ENCODE measurements around the gene ATP8A1.
"Not testable (repeated sequence)": the region's sequence is repeated elsewhere in the genome, so short reads cannot be mapped to it uniquely, and the experiment has no call there.

Gene ATP8A1

DNA sequence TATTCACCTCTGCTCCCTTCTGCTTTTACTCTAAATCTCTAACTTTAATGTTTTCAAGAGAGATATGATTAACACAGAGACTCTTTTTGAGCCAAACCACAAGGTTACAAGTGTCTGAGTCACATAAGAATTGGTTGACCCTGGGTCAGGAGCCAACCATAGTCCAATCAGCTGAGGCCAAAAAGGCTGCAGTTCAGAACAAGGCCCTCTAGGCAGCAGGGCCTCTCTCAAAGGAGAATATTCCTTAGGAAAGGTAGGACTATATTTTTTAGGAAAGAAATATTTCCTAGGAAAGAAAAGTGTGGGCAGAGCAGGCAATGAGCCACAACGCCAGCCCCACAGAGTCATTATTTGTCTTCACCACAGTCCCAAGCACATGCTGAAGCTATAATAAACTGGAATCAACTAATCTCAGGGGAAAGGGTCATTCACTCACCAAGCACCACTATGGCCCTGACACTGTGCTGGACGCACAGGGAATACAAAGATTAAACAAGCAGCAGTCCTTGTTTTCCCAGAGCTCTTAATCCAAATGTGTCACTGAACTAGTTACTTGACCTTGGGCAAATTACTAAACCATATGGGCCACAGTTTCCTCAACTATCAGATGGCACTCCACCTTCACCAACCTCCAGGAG is 2.2 kb downstream of the ATP8A1 start:
- H3K27ac ChIP-seq, result peak overlapping the region; percentile 98

DNA sequence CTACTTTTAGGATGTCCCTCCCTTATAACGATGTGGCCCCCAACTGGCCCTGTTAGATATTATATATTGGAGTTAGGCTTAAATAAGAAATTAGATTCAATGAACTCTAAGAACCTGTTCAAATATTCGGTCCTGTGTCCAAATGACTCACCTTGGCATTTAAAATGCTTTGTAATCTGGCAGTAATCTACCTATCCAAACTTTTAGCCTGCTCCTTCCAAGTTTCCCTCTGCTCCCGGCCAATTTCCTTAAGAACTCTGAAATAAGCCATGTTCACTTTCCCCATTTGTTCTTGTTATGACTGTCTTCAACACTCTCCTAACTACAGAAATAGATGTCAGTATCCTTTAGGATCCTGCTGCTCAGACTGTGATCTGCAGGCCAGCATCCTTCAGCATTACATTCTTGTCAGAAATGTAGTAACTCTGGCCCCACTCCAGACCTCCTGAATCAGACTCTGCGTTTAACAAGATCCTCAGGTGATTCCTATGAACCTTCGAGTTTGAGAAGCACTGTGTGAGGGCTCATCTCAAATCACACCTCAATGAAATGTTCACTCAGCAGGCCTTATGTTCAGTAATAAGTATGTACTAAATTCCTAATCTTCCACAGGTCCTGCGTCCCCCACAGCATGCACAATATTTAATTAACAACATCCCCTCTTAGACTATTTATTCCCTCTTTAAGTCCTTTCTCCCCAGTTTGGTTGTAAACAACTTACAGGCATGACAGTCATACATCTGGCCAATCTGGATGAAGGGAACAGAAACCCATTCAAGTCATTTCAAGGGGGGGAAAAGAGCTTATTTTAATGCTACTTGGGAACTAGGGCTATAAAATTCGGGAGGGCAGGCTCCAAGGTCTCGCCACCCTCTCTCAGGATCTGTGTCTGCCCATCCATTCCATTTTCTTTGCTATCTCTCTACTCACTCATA is 3.0 kb downstream of the ATP8A1 start:
- TF ChIP-seq, protein P1, sequence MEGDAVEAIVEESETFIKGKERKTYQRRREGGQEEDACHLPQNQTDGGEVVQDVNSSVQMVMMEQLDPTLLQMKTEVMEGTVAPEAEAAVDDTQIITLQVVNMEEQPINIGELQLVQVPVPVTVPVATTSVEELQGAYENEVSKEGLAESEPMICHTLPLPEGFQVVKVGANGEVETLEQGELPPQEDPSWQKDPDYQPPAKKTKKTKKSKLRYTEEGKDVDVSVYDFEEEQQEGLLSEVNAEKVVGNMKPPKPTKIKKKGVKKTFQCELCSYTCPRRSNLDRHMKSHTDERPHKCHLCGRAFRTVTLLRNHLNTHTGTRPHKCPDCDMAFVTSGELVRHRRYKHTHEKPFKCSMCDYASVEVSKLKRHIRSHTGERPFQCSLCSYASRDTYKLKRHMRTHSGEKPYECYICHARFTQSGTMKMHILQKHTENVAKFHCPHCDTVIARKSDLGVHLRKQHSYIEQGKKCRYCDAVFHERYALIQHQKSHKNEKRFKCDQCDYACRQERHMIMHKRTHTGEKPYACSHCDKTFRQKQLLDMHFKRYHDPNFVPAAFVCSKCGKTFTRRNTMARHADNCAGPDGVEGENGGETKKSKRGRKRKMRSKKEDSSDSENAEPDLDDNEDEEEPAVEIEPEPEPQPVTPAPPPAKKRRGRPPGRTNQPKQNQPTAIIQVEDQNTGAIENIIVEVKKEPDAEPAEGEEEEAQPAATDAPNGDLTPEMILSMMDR (IDR thresholded peaks at IDR 0.05; ENCODE audit: low read depth, low read length), result no peak
- H3K27me3 ChIP-seq (ENCODE audit: insufficient read depth, low read depth, severe bottlenecking), result no peaks in the 10 kb centered on the region
- peaks cover 5% of the 10 kb centered on the region; the same call in 1 of the 2 replicates for H3K36me3 ChIP-seq
- DNase-seq, result no peak
- H3K27ac ChIP-seq, result peak overlapping the region; percentile 98
- H3K4me3 ChIP-seq (ENCODE audit: low read depth, low read length), result no peak overlapping the region
- H3K9me3 ChIP-seq (ENCODE audit: severe bottlenecking), result no peaks in the 10 kb centered on the region

More for the DNA sequence above, 2.2 kb downstream of the ATP8A1 start:
- peaks cover 5% of the 10 kb centered on the region; the same call in 1 of the 2 replicates for H3K36me3 ChIP-seq
- H3K27me3 ChIP-seq (ENCODE audit: insufficient read depth, low read depth, severe bottlenecking), result no peaks in the 10 kb centered on the region
- H3K4me3 ChIP-seq (ENCODE audit: low read depth, low read length), result peak overlapping the region; percentile 66
- no peaks in the 10 kb centered on the region for H3K9me3 ChIP-seq (ENCODE audit: severe bottlenecking)
- TF ChIP-seq, protein P1 (IDR thresholded peaks at IDR 0.05; ENCODE audit: low read depth, low read length), result no peak
- DNase-seq, result peak; percentile 53

DNA sequence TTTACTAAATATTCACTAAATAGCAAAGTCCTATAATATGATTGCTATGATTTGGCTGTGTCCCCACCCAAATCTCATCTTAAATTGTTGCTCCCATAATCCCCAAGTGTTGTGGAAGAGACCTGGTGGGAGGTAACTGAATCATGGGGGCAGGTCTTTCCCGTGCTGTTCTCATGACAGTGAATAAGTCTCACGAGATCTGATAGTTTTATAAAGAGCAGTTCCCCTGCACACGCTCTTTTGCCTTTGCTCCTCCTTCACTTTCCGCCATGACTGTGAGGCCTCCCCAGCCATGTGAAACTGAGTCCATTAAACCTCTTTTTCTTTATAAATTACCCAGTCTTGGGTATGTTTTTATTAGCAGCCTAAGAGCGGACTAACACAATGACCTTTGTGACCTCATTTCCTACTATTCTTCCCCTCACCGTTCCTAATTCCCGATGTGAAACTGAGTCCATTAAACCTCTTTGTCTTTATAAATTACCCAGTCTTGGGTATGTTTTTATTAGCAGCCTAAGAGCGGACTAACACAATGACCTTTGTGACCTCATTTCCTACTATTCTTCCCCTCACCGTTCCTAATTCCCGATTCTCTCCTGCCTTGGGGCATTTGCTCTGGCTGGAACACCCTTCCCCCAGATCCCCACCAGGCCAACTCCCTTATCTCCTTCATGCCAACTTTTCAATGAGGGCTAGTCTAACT is 4.2 kb downstream of the ATP8A1 start:
- DNase-seq; H3K27me3 ChIP-seq (ENCODE audit: insufficient read depth, low read depth, severe bottlenecking); H3K4me3 ChIP-seq (ENCODE audit: low read depth, low read length); H3K27ac ChIP-seq; H3K9me3 ChIP-seq (ENCODE audit: severe bottlenecking); H3K36me3 ChIP-seq: not testable (repeated sequence)

DNA sequence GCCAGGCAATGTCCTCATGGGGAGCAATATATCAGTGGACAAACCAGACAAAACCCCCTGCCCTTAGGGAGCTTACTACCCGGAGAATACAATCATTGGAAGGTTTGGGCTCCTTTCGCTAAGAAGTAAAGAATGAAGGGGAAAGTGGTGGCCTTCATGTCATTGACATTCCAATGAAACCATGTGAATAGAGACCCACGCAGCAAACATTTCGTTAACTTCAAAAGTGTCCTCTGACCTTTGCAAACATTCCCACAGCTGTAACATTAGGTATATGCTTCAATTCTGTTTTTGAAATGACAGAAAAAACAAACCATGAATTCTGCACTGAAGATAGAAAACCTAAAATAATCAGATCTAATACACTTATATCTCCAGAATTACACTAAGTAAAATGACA is 7.0 kb downstream of the ATP8A1 start:
- TF ChIP-seq, protein P1 (IDR thresholded peaks at IDR 0.05; ENCODE audit: low read depth, low read length), result no peak
- Histone ChIP-seq H3K27ac (no peak overlapping the region), H3K4me3 (ENCODE audit: low read depth, low read length) (no peak overlapping the region), H3K9me3 (ENCODE audit: severe bottlenecking) (no peaks in the 10 kb centered on the region), H3K36me3 (0 out of 2 replicates have a peak, but pooled peaks cover 3% of the 10 kb centered on the region), H3K27me3 (ENCODE audit: insufficient read depth, low read depth, severe bottlenecking) (no peaks in the 10 kb centered on the region)
- no peak for DNase-seq

DNA sequence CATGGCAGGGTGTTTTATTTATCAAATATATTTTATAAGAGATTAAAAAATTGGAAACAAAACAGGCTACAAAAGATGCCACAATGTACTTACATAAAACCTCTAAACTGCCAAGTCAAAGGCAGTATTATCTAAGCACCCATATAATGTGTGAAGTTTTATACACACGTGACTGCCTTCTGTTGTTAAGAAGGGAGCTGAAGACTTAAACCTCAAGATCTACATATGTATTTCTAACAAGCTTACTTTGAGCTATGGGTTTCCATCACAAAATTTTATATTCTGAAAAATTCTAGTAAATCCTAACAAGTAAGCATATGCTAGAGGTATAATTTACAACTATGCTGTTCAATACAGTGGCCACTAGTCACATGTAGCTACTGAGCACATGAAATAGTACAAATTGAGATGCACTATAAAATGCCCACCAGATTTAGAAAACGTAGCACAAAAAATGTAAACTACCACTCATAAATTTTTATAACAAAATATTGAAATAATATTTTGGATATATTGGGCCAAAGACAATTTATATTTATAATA is 9.8 kb downstream of the ATP8A1 start:
- Histone ChIP-seq H3K27me3 (ENCODE audit: insufficient read depth, low read depth, severe bottlenecking) (no peaks in the 10 kb centered on the region), H3K9me3 (ENCODE audit: severe bottlenecking) (no peaks in the 10 kb centered on the region), H3K36me3 (0 out of 2 replicates have a peak, but pooled peaks cover 3% of the 10 kb centered on the region), H3K4me3 (ENCODE audit: low read depth, low read length) (no peak overlapping the region), H3K27ac (no peak overlapping the region)
- TF ChIP-seq, protein P1 (IDR thresholded peaks at IDR 0.05; ENCODE audit: low read depth, low read length), result no peak
- no peak for DNase-seq

All from WERI-Rb-1 (cell line).